GM23338 (cell line): Measurements from ENCODE around the gene SLC37A1. TPM values are rescaled to one million over a fixed set of nuclear protein-coding genes. Genes with fewer than 3 reads are reported as not detected.

ENCODE experiments used
- ATAC-seq: fragments of 200-7000 bp; cut with Tn5 transposase; 3 replicates; pipeline ENCODE4 v1.9.1; 2020
- DNase-seq: peaks from one replicate; pipeline ENCODE4 v3.0.0-alpha.2; 2015; ENCODE audit warnings: low spot score
- H2AFZ ChIP-seq: fragments of 200-600 bp; sonication (generic); 2 replicates; pipeline ENCODE4 v1.8.0; 2016; ENCODE audit warnings: antibody characterized with exemption, mild to moderate bottlenecking, moderate library complexity
- H3F3A ChIP-seq: fragments of 200-600 bp; sonication (generic); replicated peaks from 2 replicates; pipeline ENCODE4 v1.8.0; 2017; ENCODE audit warnings: antibody characterized with exemption, mixed run types, low read depth
- H3K27ac ChIP-seq: fragments of 200-600 bp; sonication (generic); 2 replicates; pipeline ENCODE4 v1.6.1; 2016; ENCODE audit warnings: low read depth
- H3K27me3 ChIP-seq: fragments of 200-600 bp; sonication (generic); 2 replicates; pipeline ENCODE4 v1.8.0; 2016; ENCODE audit warnings: mild to moderate bottlenecking, mixed run types, moderate library complexity; ENCODE audit not compliant: insufficient read depth
- H3K36me3 ChIP-seq: fragments of 200-600 bp; sonication (generic); 2 replicates; pipeline ENCODE4 v1.8.0; 2016; ENCODE audit warnings: mild to moderate bottlenecking; ENCODE audit not compliant: insufficient read depth
- H3K4me1 ChIP-seq: fragments of 200-600 bp; sonication (generic); 2 replicates; pipeline ENCODE4 v1.8.0; 2016; ENCODE audit warnings: mild to moderate bottlenecking, moderate library complexity; ENCODE audit not compliant: insufficient read depth
- H3K4me2 ChIP-seq: fragments of 200-600 bp; sonication (generic); 2 replicates; pipeline ENCODE4 v1.7.1; 2017; ENCODE audit warnings: mixed run types
- H3K4me3 ChIP-seq: fragments of 200-600 bp; sonication (generic); 2 replicates; pipeline ENCODE4 v1.6.1; 2016; ENCODE audit warnings: mixed run types
- H3K79me2 ChIP-seq: fragments of 200-600 bp; sonication (generic); replicated peaks from 2 replicates; pipeline ENCODE4 v1.8.0; 2017; ENCODE audit warnings: mild to moderate bottlenecking; ENCODE audit not compliant: insufficient read depth
- H3K9me2 ChIP-seq: fragments of 200-600 bp; sonication (generic); 2 replicates; pipeline ENCODE4 v1.8.0; 2017; ENCODE audit not compliant: insufficient read depth
- H4K20me1 ChIP-seq: fragments of 200-600 bp; sonication (generic); replicated peaks from 2 replicates; pipeline ENCODE4 v1.8.0; 2017; ENCODE audit warnings: mild to moderate bottlenecking; ENCODE audit not compliant: insufficient read depth
- H3K27ac Mint-ChIP-seq: 2 replicates; pipeline ENCODE4 v1.8.0; 2020; ENCODE audit warnings: inconsistent platforms, mild to moderate bottlenecking, moderate library complexity, mixed read lengths
- H3K27me3 Mint-ChIP-seq: 3 replicates; pipeline ENCODE4 v1.8.0; 2022; ENCODE audit warnings: low read depth, mild to moderate bottlenecking, moderate library complexity, mixed read lengths, inconsistent platforms; ENCODE audit not compliant: insufficient read depth, poor library complexity
- H3K36me3 Mint-ChIP-seq: 3 replicates; pipeline ENCODE4 v1.8.0; 2021; ENCODE audit warnings: low read depth, mild to moderate bottlenecking, inconsistent platforms, moderate library complexity, mixed read lengths
- H3K4me1 Mint-ChIP-seq: 3 replicates; pipeline ENCODE4 v1.8.0; 2020; ENCODE audit warnings: mild to moderate bottlenecking, inconsistent platforms, mixed read lengths
- H3K4me3 Mint-ChIP-seq: 3 replicates; pipeline ENCODE4 v1.8.0; 2021; ENCODE audit warnings: moderate library complexity, mild to moderate bottlenecking, inconsistent platforms, mixed read lengths
- H3K9me3 Mint-ChIP-seq: 3 replicates; pipeline ENCODE4 v1.8.0; 2020; ENCODE audit warnings: moderate library complexity, mild to moderate bottlenecking, inconsistent platforms, mixed read lengths
- CREB1 ChIP-seq: fragments of 250-450 bp; sonication (Bioruptor Pico); IDR thresholded peaks from 2 replicates; pipeline ENCODE4 v1.5.0; 2020; ENCODE audit warnings: low read depth, mild to moderate bottlenecking, moderate library complexity
- ETS1 ChIP-seq: IDR thresholded peaks from 2 replicates; pipeline ENCODE4 v1.6.1; 2016; ENCODE audit warnings: antibody characterized with exemption
- EZH2 ChIP-seq: fragments of 200-600 bp; sonication (generic); IDR thresholded peaks from one replicate; pipeline ENCODE4 v1.8.0; 2017; ENCODE audit warnings: antibody characterized with exemption, mild to moderate bottlenecking, low read depth; ENCODE audit not compliant: unreplicated experiment
- EZH2phosphoT487 ChIP-seq: fragments of 200-600 bp; sonication (generic); IDR thresholded peaks from one replicate; pipeline ENCODE4 v1.8.1; 2018; ENCODE audit warnings: antibody characterized with exemption; ENCODE audit not compliant: unreplicated experiment
- JUNB ChIP-seq: IDR thresholded peaks from one replicate; pipeline ENCODE4 v1.6.1; 2016; ENCODE audit warnings: antibody characterized with exemption; ENCODE audit not compliant: unreplicated experiment
- NANOG ChIP-seq: IDR thresholded peaks from 2 replicates; pipeline ENCODE4 v1.6.1; 2016; ENCODE audit warnings: antibody characterized with exemption, borderline replicate concordance
- POLR2AphosphoS5 ChIP-seq: IDR thresholded peaks from 2 replicates; pipeline ENCODE4 v1.6.1; 2016; ENCODE audit warnings: antibody characterized with exemption, low read depth
- REST ChIP-seq: IDR thresholded peaks from one replicate; pipeline ENCODE4 v1.6.1; 2018; ENCODE audit warnings: antibody characterized with exemption; ENCODE audit not compliant: unreplicated experiment
- STAT1 ChIP-seq: IDR thresholded peaks from one replicate; pipeline ENCODE4 v1.6.1; 2016; ENCODE audit warnings: antibody characterized with exemption; ENCODE audit not compliant: unreplicated experiment
- ZNF114 ChIP-seq: fragments of 250-450 bp; sonication (Bioruptor Pico); IDR thresholded peaks from 2 replicates; pipeline ENCODE4 v1.5.0; 2020; ENCODE audit warnings: mild to moderate bottlenecking, moderate library complexity
- ZNF331 ChIP-seq: fragments of 250-450 bp; sonication (Bioruptor Pico); IDR thresholded peaks from 2 replicates; pipeline ENCODE4 v1.5.0; 2020; ENCODE audit warnings: low read depth, mild to moderate bottlenecking, moderate library complexity
- polyA plus RNA-seq: library from polyadenylated mRNA; unstranded; fragments of >200 nt; fragmentation: Nextera tagmentation; extraction: Ambion mirVana; gene quantifications from 2 replicates; pipeline ENCODE4 v1.2.1, GENCODE V29; 2016
- total RNA-seq: library from RNA; depleted of rRNA; stranded (reverse); fragments of >200 nt; shearing (Covaris generic); gene quantifications from 2 replicates; pipeline ENCODE4 v1.2.3, GENCODE V29; 2014
- TF ChIP-seq, protein P1 (sequence below), 2 experiments: fragments of 200-600 bp in 1 of 2; sonication (generic) in 1 of 2; conservative IDR thresholded peaks; 2 replicates each; pipeline versions ENCODE4 v1.5.1 to v1.6.1; 2016 to 2017; ENCODE audit warnings: antibody characterized with exemption in 2 of 2, low read depth in 2 of 2, mild to moderate bottlenecking in 2 of 2, moderate library complexity in 1 of 2
- TF ChIP-seq, protein P2 (sequence below): fragments of 250-450 bp; sonication (Bioruptor Pico); IDR thresholded peaks from 2 replicates; pipeline ENCODE4 v1.5.0; 2020; ENCODE audit warnings: mild to moderate bottlenecking, moderate library complexity

The SLC37A1 gene
- total and polyA plus RNA-seq, 2 experiments from 2014 or later, result 14.0 to 30.3 TPM

GRCh38 chr21:42533963-42534355 lies 20.3 kb downstream of the SLC37A1 start:
- no peak overlapping the region for H2AFZ ChIP-seq
- Mint-ChIP-seq H3K27ac (no peak overlapping the region), H3K27me3 (peaks cover 8% of the 10 kb centered on the region), H3K4me1 (peaks cover 18% of the 10 kb centered on the region), H3K4me3 (no peak overlapping the region), H3K36me3 (peaks cover 21% of the 10 kb centered on the region; the same call in 2 of the 3 replicates), H3K9me3 (no peaks in the 10 kb centered on the region)
- DNase-seq (no peak), ATAC-seq (no peak)
- no peaks in the 10 kb centered on the region for H3K9me2 ChIP-seq
- no peak overlapping the region for H3K4me3 ChIP-seq
- H3K79me2 ChIP-seq, result peaks cover 7% of the 10 kb centered on the region; the same call in 1 of the 2 replicates
- no peaks in the 10 kb centered on the region; the same call in 1 of the 2 replicates for H3K4me1 ChIP-seq
- no peak overlapping the region for H3K27ac ChIP-seq
- H3K36me3 ChIP-seq, result no peaks in the 10 kb centered on the region
- no peaks in the 10 kb centered on the region for H3K27me3 ChIP-seq
- H4K20me1 ChIP-seq, result peaks cover 12% of the 10 kb centered on the region
- TF ChIP-seq, protein P1, sequence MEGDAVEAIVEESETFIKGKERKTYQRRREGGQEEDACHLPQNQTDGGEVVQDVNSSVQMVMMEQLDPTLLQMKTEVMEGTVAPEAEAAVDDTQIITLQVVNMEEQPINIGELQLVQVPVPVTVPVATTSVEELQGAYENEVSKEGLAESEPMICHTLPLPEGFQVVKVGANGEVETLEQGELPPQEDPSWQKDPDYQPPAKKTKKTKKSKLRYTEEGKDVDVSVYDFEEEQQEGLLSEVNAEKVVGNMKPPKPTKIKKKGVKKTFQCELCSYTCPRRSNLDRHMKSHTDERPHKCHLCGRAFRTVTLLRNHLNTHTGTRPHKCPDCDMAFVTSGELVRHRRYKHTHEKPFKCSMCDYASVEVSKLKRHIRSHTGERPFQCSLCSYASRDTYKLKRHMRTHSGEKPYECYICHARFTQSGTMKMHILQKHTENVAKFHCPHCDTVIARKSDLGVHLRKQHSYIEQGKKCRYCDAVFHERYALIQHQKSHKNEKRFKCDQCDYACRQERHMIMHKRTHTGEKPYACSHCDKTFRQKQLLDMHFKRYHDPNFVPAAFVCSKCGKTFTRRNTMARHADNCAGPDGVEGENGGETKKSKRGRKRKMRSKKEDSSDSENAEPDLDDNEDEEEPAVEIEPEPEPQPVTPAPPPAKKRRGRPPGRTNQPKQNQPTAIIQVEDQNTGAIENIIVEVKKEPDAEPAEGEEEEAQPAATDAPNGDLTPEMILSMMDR (conservative IDR thresholded peaks at IDR 0.05; ENCODE audit: low read depth in 2 of 2), result no peak
- TF ChIP-seq ZNF114 (CRISPR knock-in tag) (no peak), STAT1 (no peak), JUNB (no peak), ZNF331 (CRISPR knock-in tag) (no peak), REST (no peak), ETS1 (no peak), CREB1 (CRISPR knock-in tag) (no peak), NANOG (no peak), EZH2phosphoT487 (no peak), POLR2AphosphoS5 (no peak), EZH2 (no peak)
- TF ChIP-seq, protein P2, sequence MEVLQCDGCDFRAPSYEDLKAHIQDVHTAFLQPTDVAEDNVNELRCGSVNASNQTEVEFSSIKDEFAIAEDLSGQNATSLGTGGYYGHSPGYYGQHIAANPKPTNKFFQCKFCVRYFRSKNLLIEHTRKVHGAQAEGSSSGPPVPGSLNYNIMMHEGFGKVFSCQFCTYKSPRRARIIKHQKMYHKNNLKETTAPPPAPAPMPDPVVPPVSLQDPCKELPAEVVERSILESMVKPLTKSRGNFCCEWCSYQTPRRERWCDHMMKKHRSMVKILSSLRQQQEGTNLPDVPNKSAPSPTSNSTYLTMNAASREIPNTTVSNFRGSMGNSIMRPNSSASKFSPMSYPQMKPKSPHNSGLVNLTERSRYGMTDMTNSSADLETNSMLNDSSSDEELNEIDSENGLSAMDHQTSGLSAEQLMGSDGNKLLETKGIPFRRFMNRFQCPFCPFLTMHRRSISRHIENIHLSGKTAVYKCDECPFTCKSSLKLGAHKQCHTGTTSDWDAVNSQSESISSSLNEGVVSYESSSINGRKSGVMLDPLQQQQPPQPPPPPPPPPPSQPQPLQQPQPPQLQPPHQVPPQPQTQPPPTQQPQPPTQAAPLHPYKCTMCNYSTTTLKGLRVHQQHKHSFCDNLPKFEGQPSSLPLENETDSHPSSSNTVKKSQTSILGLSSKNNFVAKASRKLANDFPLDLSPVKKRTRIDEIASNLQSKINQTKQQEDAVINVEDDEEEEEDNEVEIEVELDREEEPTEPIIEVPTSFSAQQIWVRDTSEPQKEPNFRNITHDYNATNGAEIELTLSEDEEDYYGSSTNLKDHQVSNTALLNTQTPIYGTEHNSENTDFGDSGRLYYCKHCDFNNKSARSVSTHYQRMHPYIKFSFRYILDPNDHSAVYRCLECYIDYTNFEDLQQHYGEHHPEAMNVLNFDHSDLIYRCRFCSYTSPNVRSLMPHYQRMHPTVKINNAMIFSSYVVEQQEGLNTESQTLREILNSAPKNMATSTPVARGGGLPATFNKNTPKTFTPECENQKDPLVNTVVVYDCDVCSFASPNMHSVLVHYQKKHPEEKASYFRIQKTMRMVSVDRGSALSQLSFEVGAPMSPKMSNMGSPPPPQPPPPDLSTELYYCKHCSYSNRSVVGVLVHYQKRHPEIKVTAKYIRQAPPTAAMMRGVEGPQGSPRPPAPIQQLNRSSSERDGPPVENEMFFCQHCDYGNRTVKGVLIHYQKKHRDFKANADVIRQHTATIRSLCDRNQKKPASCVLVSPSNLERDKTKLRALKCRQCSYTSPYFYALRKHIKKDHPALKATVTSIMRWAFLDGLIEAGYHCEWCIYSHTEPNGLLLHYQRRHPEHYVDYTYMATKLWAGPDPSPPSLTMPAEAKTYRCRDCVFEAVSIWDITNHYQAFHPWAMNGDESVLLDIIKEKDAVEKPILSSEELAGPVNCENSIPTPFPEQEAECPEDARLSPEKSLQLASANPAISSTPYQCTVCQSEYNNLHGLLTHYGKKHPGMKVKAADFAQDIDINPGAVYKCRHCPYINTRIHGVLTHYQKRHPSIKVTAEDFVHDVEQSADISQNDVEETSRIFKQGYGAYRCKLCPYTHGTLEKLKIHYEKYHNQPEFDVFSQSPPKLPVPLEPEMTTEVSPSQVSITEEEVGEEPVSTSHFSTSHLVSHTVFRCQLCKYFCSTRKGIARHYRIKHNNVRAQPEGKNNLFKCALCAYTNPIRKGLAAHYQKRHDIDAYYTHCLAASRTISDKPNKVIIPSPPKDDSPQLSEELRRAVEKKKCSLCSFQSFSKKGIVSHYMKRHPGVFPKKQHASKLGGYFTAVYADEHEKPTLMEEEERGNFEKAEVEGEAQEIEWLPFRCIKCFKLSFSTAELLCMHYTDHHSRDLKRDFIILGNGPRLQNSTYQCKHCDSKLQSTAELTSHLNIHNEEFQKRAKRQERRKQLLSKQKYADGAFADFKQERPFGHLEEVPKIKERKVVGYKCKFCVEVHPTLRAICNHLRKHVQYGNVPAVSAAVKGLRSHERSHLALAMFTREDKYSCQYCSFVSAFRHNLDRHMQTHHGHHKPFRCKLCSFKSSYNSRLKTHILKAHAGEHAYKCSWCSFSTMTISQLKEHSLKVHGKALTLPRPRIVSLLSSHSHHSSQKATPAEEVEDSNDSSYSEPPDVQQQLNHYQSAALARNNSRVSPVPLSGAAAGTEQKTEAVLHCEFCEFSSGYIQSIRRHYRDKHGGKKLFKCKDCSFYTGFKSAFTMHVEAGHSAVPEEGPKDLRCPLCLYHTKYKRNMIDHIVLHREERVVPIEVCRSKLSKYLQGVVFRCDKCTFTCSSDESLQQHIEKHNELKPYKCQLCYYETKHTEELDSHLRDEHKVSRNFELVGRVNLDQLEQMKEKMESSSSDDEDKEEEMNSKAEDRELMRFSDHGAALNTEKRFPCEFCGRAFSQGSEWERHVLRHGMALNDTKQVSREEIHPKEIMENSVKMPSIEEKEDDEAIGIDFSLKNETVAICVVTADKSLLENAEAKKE (CRISPR knock-in tag), result no peak
- no peak overlapping the region for H3K4me2 ChIP-seq
- H3F3A ChIP-seq, result peaks cover 2% of the 10 kb centered on the region; the same call in 1 of the 2 replicates
